Measurements from ENCODE around the gene KLHL29. TPM values are rescaled to one million over a fixed set of nuclear protein-coding genes. Genes with fewer than 3 reads are reported as not detected.
A peak's percentile ranks its signal among the peaks of the same experiment; 100 is the strongest.

KLHL29 gene
- total RNA-seq, 2 experiments from 2014 or later, result 0.23 to 0.66 TPM

DNA sequence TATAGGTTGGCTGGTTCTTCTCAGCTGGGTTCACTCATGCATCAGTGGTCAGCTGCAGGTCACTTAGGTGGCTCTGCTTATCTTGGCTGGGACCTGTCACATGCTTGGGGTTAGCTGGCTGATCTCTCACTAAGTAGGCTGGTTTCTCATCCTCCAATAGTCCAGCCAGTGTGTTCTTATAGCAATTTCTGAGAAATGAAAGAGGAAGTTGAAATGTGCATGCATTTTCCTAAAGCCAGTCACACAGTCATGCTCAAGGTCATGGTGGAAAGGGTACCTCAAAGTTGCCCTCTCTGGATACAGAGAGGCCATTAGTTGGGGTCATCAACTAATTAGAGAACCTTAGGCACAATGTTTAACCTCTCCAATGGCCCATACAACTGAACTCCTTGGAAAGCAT lies 64.4 kb downstream of the KLHL29 start:
- H3K79me2 ChIP-seq (ENCODE audit: insufficient read depth, low read depth, low read length), result no peaks in the 10 kb centered on the region
- POLR2A ChIA-PET, result interaction anchor here (0.6 to 0.7 kb wide), 2 partner anchors 363 to 564 kb away, joined by 3 read pairs; no protein-coding TSS in a partner anchor
- H2AFZ ChIP-seq (ENCODE audit: low read length), result no peak overlapping the region
- peak; percentile 12 for DNase-seq (ENCODE audit: low spot score)
- H3K4me2 ChIP-seq (ENCODE audit: low read length), result 0 out of 2 replicates have a peak overlapping the region, but pooled peaks have one; percentile 20
- no peak overlapping the region for H3K4me3 ChIP-seq (ENCODE audit: low read depth, low read length, poor library complexity, severe bottlenecking)
- CTCF ChIA-PET (ENCODE audit: unreplicated experiment), result no interaction called here
- H4K20me1 ChIP-seq (ENCODE audit: insufficient read depth, low read length), result no peaks in the 10 kb centered on the region
- H3K4me1 ChIP-seq (ENCODE audit: insufficient read depth, low read length, poor library complexity, severe bottlenecking), result no peaks in the 10 kb centered on the region
- H3K9me3 ChIP-seq (ENCODE audit: low read length), result no peaks in the 10 kb centered on the region
- TF ChIP-seq EZH2phosphoT487 (IDR thresholded peaks at IDR 0.05; ENCODE audit: borderline replicate concordance, low read depth, low read length), result no peak
- TF ChIP-seq, protein P1, sequence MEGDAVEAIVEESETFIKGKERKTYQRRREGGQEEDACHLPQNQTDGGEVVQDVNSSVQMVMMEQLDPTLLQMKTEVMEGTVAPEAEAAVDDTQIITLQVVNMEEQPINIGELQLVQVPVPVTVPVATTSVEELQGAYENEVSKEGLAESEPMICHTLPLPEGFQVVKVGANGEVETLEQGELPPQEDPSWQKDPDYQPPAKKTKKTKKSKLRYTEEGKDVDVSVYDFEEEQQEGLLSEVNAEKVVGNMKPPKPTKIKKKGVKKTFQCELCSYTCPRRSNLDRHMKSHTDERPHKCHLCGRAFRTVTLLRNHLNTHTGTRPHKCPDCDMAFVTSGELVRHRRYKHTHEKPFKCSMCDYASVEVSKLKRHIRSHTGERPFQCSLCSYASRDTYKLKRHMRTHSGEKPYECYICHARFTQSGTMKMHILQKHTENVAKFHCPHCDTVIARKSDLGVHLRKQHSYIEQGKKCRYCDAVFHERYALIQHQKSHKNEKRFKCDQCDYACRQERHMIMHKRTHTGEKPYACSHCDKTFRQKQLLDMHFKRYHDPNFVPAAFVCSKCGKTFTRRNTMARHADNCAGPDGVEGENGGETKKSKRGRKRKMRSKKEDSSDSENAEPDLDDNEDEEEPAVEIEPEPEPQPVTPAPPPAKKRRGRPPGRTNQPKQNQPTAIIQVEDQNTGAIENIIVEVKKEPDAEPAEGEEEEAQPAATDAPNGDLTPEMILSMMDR (conservative IDR thresholded peaks at IDR 0.05; ENCODE audit: low read length), result no peak
- BruUV-seq (replicated peaks), result no TSS peak
- no peaks in the 10 kb centered on the region for H3K36me3 ChIP-seq (ENCODE audit: insufficient read depth, low read length)
- H3K27ac ChIP-seq (ENCODE audit: low read depth, low read length, poor library complexity, severe bottlenecking), result no peak overlapping the region
- H3K9me2 ChIP-seq (ENCODE audit: insufficient read depth, low read length), result no peaks in the 10 kb centered on the region
- intact Hi-C loops (cut with micrococcal nuclease; ENCODE audit: unreplicated experiment), result no loop called here

DNA sequence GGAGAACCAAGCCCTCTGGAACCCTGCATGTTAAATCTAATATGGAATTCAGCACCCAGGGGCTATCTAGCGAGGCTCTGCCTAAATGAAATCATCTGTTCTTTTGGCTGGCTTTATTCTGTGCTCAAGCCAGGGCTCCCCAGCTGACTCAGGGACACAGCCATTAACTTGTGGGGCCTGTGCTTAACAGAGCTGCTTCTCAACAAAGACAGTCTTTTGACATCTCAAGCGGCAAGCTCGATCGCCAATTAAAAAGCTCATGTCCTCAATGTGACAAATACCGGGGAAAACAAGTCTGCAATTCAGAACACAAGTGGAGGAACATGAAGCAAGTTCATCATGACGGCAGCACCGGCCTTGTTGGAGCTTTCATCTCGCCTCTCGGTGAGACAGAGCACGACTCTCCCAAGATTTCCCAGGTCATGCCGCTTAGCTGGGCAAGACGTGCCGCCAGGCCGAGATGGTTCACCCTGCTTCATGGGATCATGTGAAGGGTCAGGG lies 64.9 kb downstream of the KLHL29 start:
- Histone ChIP-seq H2AFZ (ENCODE audit: low read length) (no peak overlapping the region), H3K4me2 (ENCODE audit: low read length) (0 out of 2 replicates have a peak overlapping the region, but pooled peaks have one; percentile 20), H3K4me3 (ENCODE audit: low read depth, low read length, poor library complexity, severe bottlenecking) (no peak overlapping the region), H3K79me2 (ENCODE audit: insufficient read depth, low read depth, low read length) (no peaks in the 10 kb centered on the region), H3K36me3 (ENCODE audit: insufficient read depth, low read length) (no peaks in the 10 kb centered on the region), H3K27ac (ENCODE audit: low read depth, low read length, poor library complexity, severe bottlenecking) (no peak overlapping the region), H4K20me1 (ENCODE audit: insufficient read depth, low read length) (no peaks in the 10 kb centered on the region), H3K9me3 (ENCODE audit: low read length) (no peaks in the 10 kb centered on the region), H3K9me2 (ENCODE audit: insufficient read depth, low read length) (no peaks in the 10 kb centered on the region), H3K4me1 (ENCODE audit: insufficient read depth, low read length, poor library complexity, severe bottlenecking) (no peaks in the 10 kb centered on the region)
- no TSS peak for BruUV-seq (replicated peaks)
- ChIA-PET POLR2A (interaction anchor here (0.6 kb wide), 1 partner anchor 564 kb away, joined by 3 read pairs; no protein-coding TSS in a partner anchor), CTCF (ENCODE audit: unreplicated experiment) (no interaction called here)
- TF ChIP-seq EZH2phosphoT487 (IDR thresholded peaks at IDR 0.05; ENCODE audit: borderline replicate concordance, low read depth, low read length), result no peak
- TF ChIP-seq, protein P1 (conservative IDR thresholded peaks at IDR 0.05; ENCODE audit: low read length), result no peak
- no peak for DNase-seq (ENCODE audit: low spot score)
- intact Hi-C loops (cut with micrococcal nuclease; ENCODE audit: unreplicated experiment), result no loop called here

DNA sequence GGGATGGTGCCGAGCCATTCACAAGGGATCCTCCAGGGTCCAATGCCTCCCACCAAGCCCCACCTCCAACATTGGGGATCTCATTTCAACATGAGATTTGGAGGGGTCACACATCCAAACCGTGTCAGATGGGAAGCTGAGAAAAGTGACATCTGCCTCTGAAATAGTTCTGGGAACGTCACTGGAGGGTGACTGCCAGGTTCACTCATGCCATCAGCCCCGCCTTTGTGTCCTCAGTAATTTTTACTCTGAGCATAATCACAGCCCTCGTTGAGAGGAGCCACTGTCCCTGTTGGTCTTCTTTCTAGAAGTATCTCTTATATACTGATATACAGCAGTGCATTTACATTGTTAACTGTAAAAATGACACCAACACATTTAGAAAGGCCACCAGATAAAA lies 67.4 kb downstream of the KLHL29 start:
- H3K9me3 ChIP-seq (ENCODE audit: low read length), result no peaks in the 10 kb centered on the region
- no peak overlapping the region for H2AFZ ChIP-seq (ENCODE audit: low read length)
- peak overlapping the region; percentile 25; the same call in 1 of the 2 replicates for H3K4me2 ChIP-seq (ENCODE audit: low read length)
- CTCF ChIA-PET (ENCODE audit: unreplicated experiment), result no interaction called here
- TF ChIP-seq, protein P1 (conservative IDR thresholded peaks at IDR 0.05; ENCODE audit: low read length), result no peak
- no peak for TF ChIP-seq EZH2phosphoT487 (IDR thresholded peaks at IDR 0.05; ENCODE audit: borderline replicate concordance, low read depth, low read length)
- no peaks in the 10 kb centered on the region for H3K79me2 ChIP-seq (ENCODE audit: insufficient read depth, low read depth, low read length)
- H3K27ac ChIP-seq (ENCODE audit: low read depth, low read length, poor library complexity, severe bottlenecking), result no peak overlapping the region
- POLR2A ChIA-PET, result no interaction called here
- intact Hi-C loops (cut with micrococcal nuclease; ENCODE audit: unreplicated experiment), result no loop called here
- no peaks in the 10 kb centered on the region for H3K36me3 ChIP-seq (ENCODE audit: insufficient read depth, low read length)
- no peak overlapping the region for H3K4me3 ChIP-seq (ENCODE audit: low read depth, low read length, poor library complexity, severe bottlenecking)
- no peaks in the 10 kb centered on the region for H3K4me1 ChIP-seq (ENCODE audit: insufficient read depth, low read length, poor library complexity, severe bottlenecking)
- BruUV-seq (replicated peaks), result no TSS peak
- no peaks in the 10 kb centered on the region for H3K9me2 ChIP-seq (ENCODE audit: insufficient read depth, low read length)
- no peak for DNase-seq (ENCODE audit: low spot score)
- H4K20me1 ChIP-seq (ENCODE audit: insufficient read depth, low read length), result no peaks in the 10 kb centered on the region

All from OCI-LY7 (cell line).